Omental fat pad (tissue), 4 donors: Measurements from ENCODE around the gene IDH2. TPM values are rescaled to one million over a fixed set of nuclear protein-coding genes. Genes with fewer than 3 reads are reported as not detected.

Experiments
- ATAC-seq: fragments of 150-250 bp; one replicate; pipeline ENCODE4 v1.9.1; 2016; ENCODE audit warnings: mild to moderate bottlenecking, moderate library complexity; ENCODE audit not compliant: low FRiP score
- DNase-seq: peaks from one replicate; pipeline ENCODE4 v3.0.0-alpha.2; 2019; ENCODE audit warnings: low spot score
- CTCF ChIP-seq, 3 donors: fragments of 450-650 bp; IDR thresholded peaks; one replicate each; pipeline ENCODE4 v1.5.1; 2016 to 2017; ENCODE audit warnings: antibody characterized with exemption in 3 of 3, mild to moderate bottlenecking in 3 of 3, moderate library complexity in 2 of 3
- total RNA-seq, 4 donors: library from RNA; depleted of rRNA; stranded (reverse); fragments of >200 nt; gene quantifications; one replicate each; pipeline ENCODE4 v1.1.0, GENCODE V29; 2016

Gene IDH2
- total RNA-seq, 4 donors from 2014 or later, result 24.9 to 43.7 (median 35.2) TPM

DNA sequence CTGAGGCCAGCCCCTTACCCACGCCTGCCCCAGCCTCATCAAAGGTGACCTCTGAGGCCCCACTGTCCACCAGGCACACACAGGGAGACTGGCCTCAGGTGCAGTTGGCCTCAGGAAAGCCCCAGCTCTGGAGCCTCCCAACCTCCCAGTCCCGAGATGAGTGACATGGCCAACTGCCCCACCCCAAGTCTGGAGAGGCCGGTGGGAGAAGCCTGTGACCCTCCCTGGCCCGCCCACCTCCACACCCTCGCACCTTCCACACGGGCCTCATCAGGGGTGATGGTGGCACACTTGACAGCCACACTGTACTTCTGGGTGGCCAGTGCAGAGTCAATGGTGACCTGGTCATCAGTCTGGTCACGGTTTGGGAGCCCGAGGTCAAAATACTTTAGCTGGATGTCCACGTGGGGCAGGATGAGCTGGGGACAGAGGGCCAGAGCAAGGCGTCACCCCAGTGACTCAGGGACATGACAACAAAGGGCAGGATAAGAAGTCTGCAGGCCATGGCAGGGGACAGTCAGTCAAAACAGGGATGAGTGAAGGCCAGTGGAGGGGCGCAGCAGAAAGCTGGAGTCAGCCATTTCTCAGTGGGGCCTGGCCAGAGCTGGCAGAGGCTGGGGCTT lies 11.9 kb downstream of the IDH2 start:
- DNase-seq (no peak), ATAC-seq (no peak)
- TF ChIP-seq CTCF (IDR thresholded peaks at IDR 0.05), result no peak

GRCh38 chr15:90087454-90088154 lies 14.7 kb downstream of the IDH2 start:
- TF ChIP-seq CTCF (IDR thresholded peaks at IDR 0.05), result no peak
- DNase-seq, result no peak
- peak; percentile 33 for ATAC-seq

DNA sequence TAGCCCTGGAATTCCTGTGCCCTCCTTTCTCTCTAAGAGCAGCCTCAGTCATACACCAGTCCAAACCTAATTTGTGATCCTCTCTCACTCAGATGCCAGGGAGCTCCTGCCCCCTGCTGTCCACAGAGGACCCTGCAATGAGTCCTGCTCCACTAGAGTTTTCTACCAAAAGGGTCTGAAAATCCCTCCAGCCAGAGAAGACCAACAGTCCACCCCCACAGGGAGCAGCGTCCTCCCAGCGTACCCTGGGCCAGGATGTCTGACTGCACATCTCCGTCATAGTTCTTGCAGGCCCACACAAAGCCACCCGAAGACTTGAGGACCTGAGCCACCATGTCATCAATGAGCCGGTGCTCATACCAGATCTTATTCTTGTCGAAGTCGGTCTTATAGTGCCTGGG lies 15.4 kb downstream of the IDH2 start:
- no peak for TF ChIP-seq CTCF (IDR thresholded peaks at IDR 0.05)
- ATAC-seq, result no peak
- no peak for DNase-seq

GRCh38 chr15:90085565-90085964 lies 16.7 kb downstream of the IDH2 start:
- TF ChIP-seq CTCF (IDR thresholded peaks at IDR 0.05), result no peak
- DNase-seq, result no peak
- ATAC-seq, result no peak

GRCh38 chr15:90084876-90085423 lies 17.3 kb downstream of the IDH2 start:
- DNase-seq, result no peak
- ATAC-seq, result no peak
- no peak for TF ChIP-seq CTCF (IDR thresholded peaks at IDR 0.05)

- DNase-seq, result no peak
These were observed 18.2 kb downstream of the IDH2 start for GRCh38 chr15:90083954-90084607.

More at GRCh38 chr15:90083954-90084607, 18.2 kb downstream of the IDH2 start:
- no peak for ATAC-seq
- TF ChIP-seq CTCF (IDR thresholded peaks at IDR 0.05), result no peak
